ENCODE results near the gene CHD9NB. TPM values are rescaled to one million over a fixed set of nuclear protein-coding genes. Genes with fewer than 3 reads are reported as not detected.

CHD9NB gene
- total RNA-seq, 1 experiment from 2014 or later = 2.9 TPM

DNA sequence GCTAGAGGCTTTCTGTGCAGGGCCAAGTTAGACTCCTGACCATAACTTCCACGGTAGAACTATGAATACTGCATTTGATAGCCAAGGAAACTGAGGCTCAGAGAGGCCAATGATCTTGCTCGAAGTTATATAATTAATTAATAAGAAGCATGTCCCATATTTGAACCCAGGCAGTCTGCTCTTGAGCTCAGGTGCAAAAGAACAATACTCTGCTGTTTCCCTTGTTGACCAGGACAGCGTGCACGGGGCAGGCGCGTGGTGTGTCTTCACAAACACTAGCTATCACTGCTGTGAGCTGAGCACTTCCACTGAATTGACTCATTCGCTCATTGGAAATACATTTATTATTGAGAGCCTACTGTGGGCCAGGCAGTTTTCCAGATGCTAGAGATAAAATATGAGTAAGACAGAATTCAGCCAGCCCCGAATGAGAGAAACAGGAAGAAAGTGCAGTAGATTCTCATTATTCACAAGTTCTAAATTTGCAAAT, 3.7 kb upstream of the CHD9NB start:
- ChIA-PET POLR2A (interaction anchor here (1.0 to 5.5 kb wide), 15 partner anchors 11 to 163 kb away, joined by 3 to 68 read pairs (median 10); no protein-coding TSS in a partner anchor), CTCF (interaction anchor here (0.6 to 4.1 kb wide), 19 partner anchors 10 to 1789 kb away, joined by 3 to 48 read pairs (median 8); no protein-coding TSS in a partner anchor)
- Mint-ChIP-seq H3K27me3 (ENCODE audit: insufficient read depth, unreplicated experiment) (no peaks in the 10 kb centered on the region), H3K9me3 (ENCODE audit: unreplicated experiment) (no peaks in the 10 kb centered on the region), H3K27ac (ENCODE audit: low read depth, unreplicated experiment) (peak overlapping the region; percentile 83), H3K36me3 (ENCODE audit: insufficient read depth, unreplicated experiment) (peaks cover 5% of the 10 kb centered on the region), H3K4me3 (ENCODE audit: unreplicated experiment) (peak overlapping the region; percentile 86), H3K4me1 (ENCODE audit: insufficient read depth, unreplicated experiment) (peaks cover 51% of the 10 kb centered on the region)
- intact Hi-C loops (cut with micrococcal nuclease) = loop anchor here (1.0 to 10.0 kb wide), 2 partner anchors 38 to 378 kb away; partner anchors contain the start of gene RBL2
- no peak for TF ChIP-seq CTCF (IDR thresholded peaks at IDR 0.05; ENCODE audit: unreplicated experiment)
- BruUV-seq (replicated peaks) = no TSS peak
- peak; percentile 17 for DNase-seq (ENCODE audit: unreplicated experiment)

GRCh38 chr16:53055541-53056391, 3.1 kb upstream of the CHD9NB start:
- POLR2A ChIA-PET = interaction anchor here (0.7 to 5.5 kb wide), 19 partner anchors 24 to 164 kb away, joined by 3 to 68 read pairs (median 7); no protein-coding TSS in a partner anchor
- CTCF ChIA-PET = interaction anchor here (0.6 to 4.1 kb wide), 32 partner anchors 7 to 228 kb away, joined by 3 to 48 read pairs (median 4); no protein-coding TSS in a partner anchor
- intact Hi-C loops (cut with micrococcal nuclease) = loop anchor here (1.0 to 10.0 kb wide), 7 partner anchors 25 to 379 kb away; partner anchors contain the start of gene RBL2
- Mint-ChIP-seq H3K27me3 (ENCODE audit: insufficient read depth, unreplicated experiment) (no peaks in the 10 kb centered on the region), H3K36me3 (ENCODE audit: insufficient read depth, unreplicated experiment) (peaks cover 5% of the 10 kb centered on the region), H3K4me1 (ENCODE audit: insufficient read depth, unreplicated experiment) (peaks cover 46% of the 10 kb centered on the region), H3K27ac (ENCODE audit: low read depth, unreplicated experiment) (peak overlapping the region; percentile 83), H3K4me3 (ENCODE audit: unreplicated experiment) (peak overlapping the region; percentile 86), H3K9me3 (ENCODE audit: unreplicated experiment) (no peaks in the 10 kb centered on the region)
- no peak for TF ChIP-seq CTCF (IDR thresholded peaks at IDR 0.05; ENCODE audit: unreplicated experiment)
- peak; percentile 65 for DNase-seq (ENCODE audit: unreplicated experiment)
- BruUV-seq (replicated peaks) = TSS peak; percentile 32

GRCh38 chr16:53054670-53055485, 2.2 kb upstream of the CHD9NB start, which contains the start of gene CHD9:
Gene CHD9, plus strand, starts transcription at chr16:53054991. Its CDS starts 101,099 bp downstream, at chr16:53156090.
- Mint-ChIP-seq H3K9me3 (ENCODE audit: unreplicated experiment) (no peaks in the 10 kb centered on the region), H3K27me3 (ENCODE audit: insufficient read depth, unreplicated experiment) (no peaks in the 10 kb centered on the region), H3K36me3 (ENCODE audit: insufficient read depth, unreplicated experiment) (peaks cover 5% of the 10 kb centered on the region), H3K4me3 (ENCODE audit: unreplicated experiment) (peak within 1 kb of the TSS; percentile 86), H3K27ac (ENCODE audit: low read depth, unreplicated experiment) (peak within 1 kb of the TSS; percentile 83), H3K4me1 (ENCODE audit: insufficient read depth, unreplicated experiment) (peaks cover 46% of the 10 kb centered on the region)
- ChIA-PET POLR2A (interaction anchor here (0.6 to 5.5 kb wide), 21 partner anchors 13 to 245 kb away, joined by 3 to 68 read pairs (median 6); no protein-coding TSS in a partner anchor), CTCF (interaction anchor here (0.5 to 4.1 kb wide), 33 partner anchors 8 to 730 kb away, joined by 3 to 48 read pairs (median 4); no protein-coding TSS in a partner anchor)
- intact Hi-C loops (cut with micrococcal nuclease) = loop anchor here (1.0 to 10.0 kb wide), 7 partner anchors 25 to 380 kb away; partner anchors contain the start of gene RBL2
- peak; percentile 98 for TF ChIP-seq CTCF (IDR thresholded peaks at IDR 0.05; ENCODE audit: unreplicated experiment)
- peak; percentile 84 for DNase-seq (ENCODE audit: unreplicated experiment)
- BruUV-seq (replicated peaks) = no TSS peak
